HPDE6-E6E7 (cell line): ENCODE results near the gene CBX8.

Source experiments
- DNase-seq: peaks from one replicate; pipeline ENCODE4 v3.0.0; 2011; ENCODE audit warnings: missing footprints; ENCODE audit errors: extremely low spot score

CBX8 gene

GRCh38 chr17:79792984-79793923 lies 3.6 kb downstream of the CBX8 start:
- no peak for DNase-seq

- DNase-seq, result no peak
These were observed 4.5 kb downstream of the CBX8 start for GRCh38 chr17:79792341-79792871.

GRCh38 chr17:79791735-79792161 lies 5.1 kb downstream of the CBX8 start:
- no peak for DNase-seq

- DNase-seq, result no peak
These were observed 5.8 kb downstream of the CBX8 start for GRCh38 chr17:79790805-79791734.

- DNase-seq, result no peak
These were observed 6.7 kb downstream of the CBX8 start for GRCh38 chr17:79789943-79790804.

- no peak for DNase-seq
These were observed 7.6 kb downstream of the CBX8 start for GRCh38 chr17:79788989-79789942.

GRCh38 chr17:79788455-79788854 lies 8.4 kb downstream of the CBX8 start:
- no peak for DNase-seq

GRCh38 chr17:79786930-79787643 lies 9.8 kb downstream of the CBX8 start:
- DNase-seq, result no peak

- DNase-seq, result no peak
These were observed 10.7 kb downstream of the CBX8 start for GRCh38 chr17:79785900-79786810.

GRCh38 chr17:79785017-79785899 lies 11.6 kb downstream of the CBX8 start:
- DNase-seq, result no peak

- DNase-seq, result no peak
These were observed 12.4 kb downstream of the CBX8 start for GRCh38 chr17:79784353-79785016.

- DNase-seq, result no peak
These were observed 13.0 kb downstream of the CBX8 start for GRCh38 chr17:79783891-79784290.

- no peak for DNase-seq
These were observed 14.9 kb downstream of the CBX8 start for GRCh38 chr17:79781736-79782575.

GRCh38 chr17:79781012-79781650 lies 15.7 kb downstream of the CBX8 start:
- no peak for DNase-seq

- no peak for DNase-seq
These were observed 17.1 kb downstream of the CBX8 start for GRCh38 chr17:79779661-79780365.
